ENCODE measurements around the gene AGPAT2. TPM values are rescaled to one million over a fixed set of nuclear protein-coding genes. Genes with fewer than 3 reads are reported as not detected.

Gene AGPAT2
- total and polyA plus RNA-seq, 2 of the 4 experiments (the other 2 are of a cell fraction): 16.1 to 39.5 TPM

- intact Hi-C loops (cut with micrococcal nuclease): no loop called here
Observed at GRCh38 chr9:136627703-136628102, 59.6 kb downstream of the AGPAT2 start.

More at GRCh38 chr9:136627703-136628102, 59.6 kb downstream of the AGPAT2 start:
- H3K4me2 ChIP-seq (ENCODE audit: low read depth, low read length): no peak overlapping the region
- H3K9me1 ChIP-seq (ENCODE audit: insufficient read depth, low read length): peaks cover 6% of the 10 kb centered on the region; the same call in 1 of the 2 replicates
- H3K27ac ChIP-seq (ENCODE audit: insufficient read depth, low read length): no peak overlapping the region
- no peak overlapping the region for H2BK5ac ChIP-seq (ENCODE audit: low read depth, low read length, poor library complexity, severe bottlenecking)
- no peak overlapping the region for H4K5ac ChIP-seq (ENCODE audit: low read depth, low read length)
- H3K23ac ChIP-seq (ENCODE audit: low read depth, low read length): no peak overlapping the region
- no peaks in the 10 kb centered on the region for H3K36me3 ChIP-seq (ENCODE audit: control insufficient read depth, insufficient read depth, low read length)
- BruUV-seq (replicated peaks): no TSS peak
- ATAC-seq (ENCODE audit: low read depth) (no peak), DNase-seq (no peak)
- no peak overlapping the region for H4K91ac ChIP-seq (ENCODE audit: insufficient read depth, low read depth, low read length)
- no peaks in the 10 kb centered on the region; a peak in 1 of 4 replicates for H3K79me1 ChIP-seq (ENCODE audit: low read depth in 1 of 2, low read length in 2 of 2)
- no peak for TF ChIP-seq MAFK (IDR thresholded peaks at IDR 0.05; ENCODE audit: low read depth, low read length)
- no peak for TF ChIP-seq USF2 (IDR thresholded peaks at IDR 0.05; ENCODE audit: low read depth, low read length)
- no peak for TF ChIP-seq RAD21 (IDR thresholded peaks at IDR 0.05; ENCODE audit: low read length)
- no peak for TF ChIP-seq SMC3 (IDR thresholded peaks at IDR 0.05; ENCODE audit: low read depth, low read length)
- no peak for TF ChIP-seq NFE2L2 (IDR thresholded peaks at IDR 0.05; ENCODE audit: low read depth, low read length)
- TF ChIP-seq RCOR1 (IDR thresholded peaks at IDR 0.05; ENCODE audit: insufficient replicate concordance, low read length): no peak
- TF ChIP-seq MXI1 (IDR thresholded peaks at IDR 0.05; ENCODE audit: borderline replicate concordance, low read depth, low read length): no peak
- no peak for TF ChIP-seq FOS (IDR thresholded peaks at IDR 0.05; ENCODE audit: low read depth, low read length)
- H2BK20ac ChIP-seq (ENCODE audit: low read depth, low read length): no peak overlapping the region
- H3K14ac ChIP-seq (replicated peaks; ENCODE audit: low read depth, low read length): no peak overlapping the region
- no peaks in the 10 kb centered on the region for H3K9me3 ChIP-seq (ENCODE audit: control insufficient read depth, insufficient read depth, low read length)
- H3K56ac ChIP-seq (ENCODE audit: extremely low read depth, insufficient read depth, low read length): no peak overlapping the region
- ChIA-PET POLR2A (ENCODE audit: unreplicated experiment) (no interaction called here), CTCF (no interaction called here)
- no peak overlapping the region for H2AK5ac ChIP-seq (ENCODE audit: low read depth, low read length)
- H2BK120ac ChIP-seq (ENCODE audit: low read depth, low read length): no peak overlapping the region
- H3K4me3 ChIP-seq (ENCODE audit: insufficient read depth, low read depth, low read length): no peak overlapping the region
- peaks cover 9% of the 10 kb centered on the region; the same call in 1 of the 2 replicates for H4K20me1 ChIP-seq (ENCODE audit: insufficient read depth, low read length)
- no peak overlapping the region for H2BK15ac ChIP-seq (ENCODE audit: low read depth, low read length)
- H3K4me1 ChIP-seq (ENCODE audit: control insufficient read depth, insufficient read depth, low read length): peaks cover 3% of the 10 kb centered on the region; the same call in 1 of the 2 replicates
- no peak overlapping the region for H4K8ac ChIP-seq (ENCODE audit: low read depth in 2 of 2, low read length in 2 of 2)
- H2AFZ ChIP-seq (replicated peaks; ENCODE audit: low read length, poor library complexity): no peak overlapping the region
- H3K4ac ChIP-seq (ENCODE audit: low read depth, low read length): no peak overlapping the region
- in situ Hi-C loops (cut with MboI; ENCODE audit: low sequenced_read_pairs) (no loop called here), dilution Hi-C loops (cut with HindIII; ENCODE audit: low sequenced_read_pairs, unreplicated experiment) (no loop called here)
- H3K18ac ChIP-seq (ENCODE audit: low read depth, low read length): no peak overlapping the region
- H3K27me3 ChIP-seq (ENCODE audit: control insufficient read depth, insufficient read depth, low read length): peaks cover under 1% of the 10 kb centered on the region; the same call in 1 of the 2 replicates
- H2AK9ac ChIP-seq (replicated peaks; ENCODE audit: low read depth, low read length, poor library complexity): no peak overlapping the region
- H3K9ac ChIP-seq (ENCODE audit: low read depth, low read length): no peak overlapping the region
- 80% methylated on average over 1 of the region's 17 CpGs; no CpG with 5 or more reads in 1 of the 2 experiments for WGBS, 2 experiments (ENCODE audit: extremely low coverage in 2 of 2, insufficient read length in 1 of 2)

All from IMR-90 (cell line).